ENCODE results near the gene ATXN1. TPM values are rescaled to one million over a fixed set of nuclear protein-coding genes. Genes with fewer than 3 reads are reported as not detected.

The ATXN1 gene
- total and polyA plus RNA-seq, 2 donors from 2014 or later: 4.2 to 58.2 TPM

GRCh38 chr6:16510245-16510644 lies 251.0 kb downstream of the ATXN1 start:
- Histone ChIP-seq H3K36me3 (ENCODE audit: control insufficient read depth in 2 of 3, insufficient read depth in 3 of 3, low read length in 3 of 3) (peaks cover 0 to 4% (median 0%) of the 10 kb centered on the region in 3 donors), H3K9ac (ENCODE audit: low read length in 3 of 3) (no peak overlapping the region), H3K27me3 (ENCODE audit: control insufficient read depth, insufficient read depth, low read length) (no peaks in the 10 kb centered on the region), H3K27ac (ENCODE audit: low read depth in 2 of 2, low read length in 2 of 2) (no peak overlapping the region), H3K4me3 (ENCODE audit: low read length in 3 of 3) (no peak overlapping the region), H3K4me1 (ENCODE audit: control insufficient read depth in 2 of 3, insufficient read depth in 2 of 3, low read depth in 1 of 3, low read length in 3 of 3) (peaks cover 5 to 12% (median 12%) of the 10 kb centered on the region in 3 donors), H3K9me3 (ENCODE audit: control insufficient read depth in 2 of 3, insufficient read depth in 1 of 3, low read length in 3 of 3) (no peaks in the 10 kb centered on the region)
- no peak for TF ChIP-seq CTCF (IDR thresholded peaks at IDR 0.05; ENCODE audit: borderline replicate concordance, extremely low read depth, insufficient read depth)
- intact Hi-C loops (cut with DNase I): loop anchor here (10.0 kb wide), 1 partner anchor 255 kb away; the partner anchor contains the start of gene ATXN1
- FAIRE-seq (no peak), DNase-seq (no peak)

GRCh38 chr6:16508959-16509358 lies 252.3 kb downstream of the ATXN1 start:
- H3K27me3 ChIP-seq (ENCODE audit: control insufficient read depth, insufficient read depth, low read length): no peaks in the 10 kb centered on the region
- peaks cover 5 to 13% (median 12%) of the 10 kb centered on the region in 3 donors for H3K4me1 ChIP-seq (ENCODE audit: control insufficient read depth in 2 of 3, insufficient read depth in 2 of 3, low read depth in 1 of 3, low read length in 3 of 3)
- FAIRE-seq: no peak
- intact Hi-C loops (cut with DNase I): no loop called here
- no peak for TF ChIP-seq CTCF (IDR thresholded peaks at IDR 0.05; ENCODE audit: borderline replicate concordance, extremely low read depth, insufficient read depth)
- no peak for DNase-seq
- no peak overlapping the region for H3K9ac ChIP-seq (ENCODE audit: low read length in 3 of 3)
- no peak overlapping the region for H3K27ac ChIP-seq (ENCODE audit: low read depth in 2 of 2, low read length in 2 of 2)
- no peak overlapping the region for H3K4me3 ChIP-seq (ENCODE audit: low read length in 3 of 3)
- no peaks in the 10 kb centered on the region for H3K9me3 ChIP-seq (ENCODE audit: control insufficient read depth in 2 of 3, insufficient read depth in 1 of 3, low read length in 3 of 3)
- H3K36me3 ChIP-seq (ENCODE audit: control insufficient read depth in 2 of 3, insufficient read depth in 3 of 3, low read length in 3 of 3): peaks cover 0 to 4% (median 0%) of the 10 kb centered on the region in 3 donors

DNA sequence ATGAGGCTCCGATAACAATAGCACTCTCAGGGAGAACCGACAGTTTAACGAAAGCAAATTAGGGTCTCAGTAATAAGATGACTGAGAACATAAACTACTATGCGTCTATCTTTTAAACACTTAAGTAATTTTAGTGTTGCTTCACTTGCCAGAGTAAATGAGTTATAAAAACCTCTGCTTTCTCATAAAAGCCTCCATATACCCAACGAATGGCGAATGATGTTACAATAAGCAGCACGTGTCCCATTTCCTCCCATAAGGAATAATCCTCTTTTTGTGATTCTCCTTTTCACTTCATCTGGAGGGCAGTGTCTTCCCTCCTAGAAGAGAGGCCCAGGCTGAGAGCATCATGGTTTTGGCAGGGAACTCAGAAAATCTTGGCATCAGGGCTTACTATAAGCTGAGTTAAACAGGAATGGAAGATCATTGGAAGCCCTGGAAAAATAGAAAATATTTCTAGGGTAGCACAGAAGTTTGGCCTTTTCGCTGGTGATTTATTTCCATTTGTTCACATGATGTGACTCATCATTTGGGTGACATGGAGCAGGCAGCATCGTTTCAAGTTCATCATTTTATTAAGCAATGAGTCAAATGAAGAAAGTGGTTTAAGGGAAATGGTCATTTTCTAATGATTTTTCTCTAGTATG lies 255.4 kb downstream of the ATXN1 start:
- TF ChIP-seq CTCF (IDR thresholded peaks at IDR 0.05; ENCODE audit: borderline replicate concordance, extremely low read depth, insufficient read depth): no peak
- H3K9ac ChIP-seq (ENCODE audit: low read length in 3 of 3): no peak overlapping the region
- intact Hi-C loops (cut with DNase I): no loop called here
- no peak overlapping the region for H3K4me3 ChIP-seq (ENCODE audit: low read length in 3 of 3)
- no peaks in the 10 kb centered on the region for H3K27me3 ChIP-seq (ENCODE audit: control insufficient read depth, insufficient read depth, low read length)
- DNase-seq (peak in 2 of 5 donors; percentile 33 to 42), FAIRE-seq (peak; percentile 8)
- H3K9me3 ChIP-seq (ENCODE audit: control insufficient read depth in 2 of 3, insufficient read depth in 1 of 3, low read length in 3 of 3): no peaks in the 10 kb centered on the region
- peaks cover 0 to 4% (median 0%) of the 10 kb centered on the region in 3 donors for H3K4me1 ChIP-seq (ENCODE audit: control insufficient read depth in 2 of 3, insufficient read depth in 2 of 3, low read depth in 1 of 3, low read length in 3 of 3)
- no peaks in the 10 kb centered on the region for H3K36me3 ChIP-seq (ENCODE audit: control insufficient read depth in 2 of 3, insufficient read depth in 3 of 3, low read length in 3 of 3)
- no peak overlapping the region for H3K27ac ChIP-seq (ENCODE audit: low read depth in 2 of 2, low read length in 2 of 2)
